Left ventricle myocardium superior (tissue), 1 donor: ENCODE measurements around the gene TGFBR3L. TPM values are rescaled to one million over a fixed set of nuclear protein-coding genes. Genes with fewer than 3 reads are reported as not detected.
A peak's percentile ranks its signal among the peaks of the same experiment; 100 is the strongest.
"Not testable (repeated sequence)": the region's sequence is repeated elsewhere in the genome, so short reads cannot be mapped to it uniquely, and the experiment has no call there.

Experiments
- ATAC-seq: fragments of 200-7000 bp; cut with Tn5 transposase; one replicate; pipeline ENCODE4 v1.9.1; 2020; ENCODE audit warnings: mild to moderate bottlenecking, moderate library complexity
- DNase-seq: peaks from one replicate; pipeline ENCODE4 v3.0.0-alpha.2; 2020
- intact Hi-C: fragments of 100-400 bp; cut with micrococcal nuclease; formaldehyde crosslinking; loops from one replicate; pipeline ENCODE4 v1.11.0; 2022
- total RNA-seq: library from RNA; stranded (reverse); fragmentation: NEBNext Ultra II Directional; extraction: Animal tissue kit (Norgen Biotek cat#: 25700); gene quantifications from one replicate; pipeline ENCODE4 v1.2.1, GENCODE V29; 2021
- donor health status: DM: no; HTN: yes; CAD: no; lungs with severe emphysema.

Gene TGFBR3L
- total RNA-seq, 1 donor from 2014 or later: 11.4 TPM

DNA sequence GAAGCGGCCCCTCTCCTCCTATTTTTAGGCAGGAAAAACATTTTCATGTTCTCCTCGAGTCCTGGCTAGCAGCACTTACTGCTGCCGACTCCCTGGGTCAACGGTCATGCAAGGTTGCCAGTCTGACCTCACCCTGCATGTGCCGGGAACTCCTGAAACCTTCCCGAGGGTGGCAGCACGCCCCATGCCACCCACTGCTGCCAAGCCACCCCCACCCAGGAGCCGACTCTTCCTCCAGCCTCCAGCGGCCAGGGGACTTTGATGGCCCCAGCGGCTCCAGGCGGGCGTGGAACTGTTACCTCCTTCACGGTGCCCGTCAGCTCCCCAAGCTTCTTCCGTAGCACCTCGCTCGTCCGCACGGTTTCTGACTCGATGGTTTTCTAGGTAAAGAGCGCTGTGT lies 20.1 kb downstream of the TGFBR3L start:
- DNase-seq (peak; percentile 23), ATAC-seq (no peak)
- intact Hi-C loops: no loop called here

GRCh38 chr19:7940841-7941240 lies 26.2 kb downstream of the TGFBR3L start:
- intact Hi-C loops: loop anchor here (10.0 kb wide), 1 partner anchor 64 kb away; the partner anchor contains the start of gene ELAVL1
- no peak for ATAC-seq
- peak; percentile 27 for DNase-seq

- intact Hi-C loops: loop anchor here (10.0 kb wide), 1 partner anchor 63 kb away; the partner anchor contains the start of gene ELAVL1
- peak; percentile 10 for DNase-seq
- ATAC-seq: no peak
These were observed 27.4 kb downstream of the TGFBR3L start for GRCh38 chr19:7941895-7942596.

DNA sequence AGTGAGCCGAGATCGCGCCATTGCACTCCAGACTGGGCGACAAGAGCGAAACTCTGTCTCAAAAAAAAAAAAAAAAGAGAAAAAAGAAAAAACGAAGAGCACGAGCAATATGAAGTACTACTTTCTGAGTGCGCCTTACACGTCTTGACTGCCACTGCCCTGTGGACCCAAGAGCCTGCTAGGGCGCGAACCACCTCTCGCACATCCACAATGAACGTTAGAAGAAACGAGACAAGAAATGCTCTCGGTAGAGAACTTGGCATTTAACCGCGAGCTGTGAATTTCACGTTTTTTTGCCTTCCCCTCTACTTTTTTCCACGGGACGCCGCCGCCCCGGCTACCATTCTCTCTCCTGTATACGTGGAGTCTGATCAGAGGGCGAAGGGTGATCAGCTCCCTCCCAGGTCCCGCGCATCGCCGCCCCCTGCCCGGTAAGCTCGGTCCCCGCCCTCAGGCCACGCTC lies 28.4 kb downstream of the TGFBR3L start:
- ATAC-seq (peak; percentile 28), DNase-seq (peak; percentile 62)
- intact Hi-C loops: loop anchor here (10.0 kb wide), 1 partner anchor 62 kb away; the partner anchor contains the start of gene ELAVL1

DNA sequence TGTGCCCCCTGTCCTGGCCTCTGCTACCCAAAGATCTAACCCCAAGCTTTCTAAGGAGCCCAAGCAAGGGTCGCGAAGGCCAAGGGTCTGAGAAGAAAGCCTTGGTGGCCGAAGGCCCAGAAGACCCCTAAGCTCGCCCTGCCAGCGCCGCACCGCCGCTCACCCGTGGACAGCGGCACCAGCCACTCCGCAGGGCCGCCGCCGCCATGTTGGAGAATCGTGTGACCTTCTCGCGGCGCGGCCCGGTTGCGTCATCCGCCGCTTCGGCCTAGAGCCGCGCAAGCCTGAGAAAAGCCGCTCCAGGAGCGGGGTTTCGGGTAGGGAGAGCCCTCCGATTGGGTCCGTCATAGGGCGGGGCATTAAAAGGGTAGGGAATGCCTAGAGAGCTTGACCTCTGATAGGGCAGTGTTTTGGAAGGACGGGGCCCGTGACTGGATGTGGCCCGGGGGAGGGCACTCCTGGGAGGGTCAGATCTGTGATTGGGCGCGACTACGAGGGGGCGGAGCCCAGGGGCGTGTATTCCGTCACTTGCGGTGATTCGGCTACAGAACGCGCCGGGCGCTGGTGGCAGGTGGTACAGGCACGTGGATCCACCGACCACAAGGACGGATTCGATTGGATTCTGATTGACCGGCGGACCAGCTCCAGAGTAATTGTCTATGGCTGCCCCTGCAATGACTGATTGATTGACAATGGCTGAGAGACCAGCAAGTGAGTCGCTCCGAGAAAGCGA lies 29.0 kb downstream of the TGFBR3L start, which contains the start of gene TIMM44:
Gene TIMM44, minus strand, starts transcription at position 223 of the 733 bp plus-strand sequence. Its CDS starts 15 bp downstream, at position 208.
- peak; percentile 99 for DNase-seq
- intact Hi-C loops: loop anchor here (10.0 kb wide), 1 partner anchor 61 kb away; the partner anchor contains the start of gene ELAVL1
- ATAC-seq: peak; percentile 98

GRCh38 chr19:7944177-7944761 lies 29.6 kb downstream of the TGFBR3L start:
- intact Hi-C loops: loop anchor here (10.0 kb wide), 1 partner anchor 61 kb away; the partner anchor contains the start of gene ELAVL1
- DNase-seq (peak; percentile 91), ATAC-seq (peak; percentile 72)

DNA sequence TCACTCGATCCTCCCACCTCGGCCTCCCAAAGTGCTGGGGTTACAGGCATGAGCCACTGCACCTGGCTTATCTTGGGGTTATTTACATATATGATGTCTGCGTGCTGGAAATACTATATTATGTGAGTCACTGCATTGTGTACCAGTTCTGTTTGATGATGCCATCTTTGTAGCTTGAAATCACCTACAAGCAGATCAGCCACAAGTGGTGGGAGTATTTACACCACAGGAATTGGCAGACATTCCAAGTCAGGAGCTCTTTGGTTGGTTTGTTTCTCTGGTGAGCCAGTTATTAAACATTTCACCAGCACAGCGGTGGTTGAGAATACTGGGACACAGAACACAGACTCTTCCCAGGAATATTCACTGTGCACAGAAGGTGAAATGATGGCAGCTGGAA lies 33.3 kb downstream of the TGFBR3L start:
- intact Hi-C loops: loop anchor here (10.0 kb wide), 1 partner anchor 57 kb away; the partner anchor contains the start of gene ELAVL1
- DNase-seq (no peak), ATAC-seq (no peak)

DNA sequence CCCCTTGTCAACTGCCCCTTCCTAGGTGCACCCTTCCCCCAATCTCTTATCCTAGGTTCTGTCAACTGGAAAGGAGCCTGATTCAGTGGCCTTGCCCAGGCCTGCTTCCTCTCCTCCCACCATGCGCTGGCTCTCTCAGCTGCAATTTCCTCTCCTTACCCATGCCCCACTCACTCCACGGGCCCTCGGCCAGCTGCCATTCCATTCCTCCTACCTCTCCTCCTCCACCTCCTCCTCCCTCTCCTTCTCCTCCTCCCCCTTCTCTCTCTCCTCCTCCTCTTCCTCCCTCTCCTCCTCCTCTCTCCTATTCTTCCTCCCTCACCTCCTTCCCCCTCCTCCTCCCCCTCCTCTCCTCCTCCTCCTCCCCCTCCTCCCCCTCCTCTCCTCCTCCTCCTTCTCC lies 38.4 kb downstream of the TGFBR3L start:
- no peak for ATAC-seq
- DNase-seq: no peak

GRCh38 chr19:7953576-7953975 lies 38.9 kb downstream of the TGFBR3L start:
- DNase-seq: no peak
- intact Hi-C loops: no loop called here
- ATAC-seq: no peak

More for the DNA sequence above, 38.4 kb downstream of the TGFBR3L start:
- intact Hi-C loops: no loop called here

DNA sequence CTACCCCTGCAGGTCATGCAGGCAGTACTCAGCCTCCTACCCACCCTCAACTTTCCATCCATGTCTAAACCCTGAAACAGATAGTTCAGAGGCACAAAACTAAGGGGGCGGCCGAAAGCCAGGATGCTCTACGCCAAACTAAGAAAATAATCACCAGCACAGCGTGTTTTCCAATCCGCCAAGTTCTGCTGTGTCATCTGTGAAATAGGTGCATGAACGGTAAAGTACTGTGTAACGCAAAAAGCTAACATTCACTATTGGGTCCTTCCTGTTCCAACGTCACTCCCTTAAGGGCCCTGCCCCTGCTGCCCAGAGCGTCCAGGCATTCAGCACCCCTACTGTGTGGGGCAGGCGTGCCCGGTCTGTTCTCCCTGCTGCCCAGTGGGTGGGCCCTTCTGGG lies 41.1 kb downstream of the TGFBR3L start:
- intact Hi-C loops: no loop called here
- DNase-seq (no peak), ATAC-seq (no peak)

- DNase-seq (no peak), ATAC-seq (no peak)
- intact Hi-C loops: no loop called here
These were observed 44.6 kb downstream of the TGFBR3L start for GRCh38 chr19:7959211-7959610.

- intact Hi-C loops: not testable (repeated sequence)
These were observed 46.5 kb downstream of the TGFBR3L start for GRCh38 chr19:7961082-7961481.

DNA sequence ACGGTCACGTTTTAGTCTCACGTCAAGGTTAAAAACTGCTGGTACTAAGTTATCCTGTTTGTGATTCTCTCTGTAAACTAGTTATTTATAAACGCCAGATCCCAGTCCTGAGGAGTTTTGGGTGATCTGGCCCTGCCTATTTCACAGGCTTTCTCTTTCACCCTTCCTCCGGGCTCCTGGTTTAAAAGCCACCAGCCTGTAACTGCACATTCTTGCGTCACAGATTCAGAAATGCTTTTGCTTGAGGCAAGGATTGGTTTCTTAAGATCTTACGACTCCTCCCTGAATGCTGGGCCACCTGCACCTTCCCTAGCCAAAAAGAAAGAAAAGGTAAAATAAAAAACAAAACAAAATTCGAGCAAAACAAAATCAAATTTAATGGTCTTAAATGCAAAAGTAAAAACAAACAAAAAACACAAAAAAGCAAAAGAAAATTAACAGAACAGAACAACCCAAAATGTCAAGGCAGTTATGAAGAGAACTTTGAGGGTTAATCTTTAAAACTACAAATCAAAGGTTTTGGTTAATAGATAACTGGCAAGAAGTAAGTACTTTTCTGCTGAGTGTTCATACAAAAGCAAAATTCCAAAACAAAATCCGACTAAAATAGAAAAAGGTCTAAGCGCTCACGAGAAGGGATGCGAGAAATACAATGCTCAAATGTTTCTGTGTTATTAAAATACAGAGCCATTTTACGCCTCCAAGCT lies 47.4 kb downstream of the TGFBR3L start:
- no peak for ATAC-seq
- intact Hi-C loops: no loop called here

More at GRCh38 chr19:7961082-7961481, 46.5 kb downstream of the TGFBR3L start:
- not testable (repeated sequence) for DNase-seq, ATAC-seq

DNA sequence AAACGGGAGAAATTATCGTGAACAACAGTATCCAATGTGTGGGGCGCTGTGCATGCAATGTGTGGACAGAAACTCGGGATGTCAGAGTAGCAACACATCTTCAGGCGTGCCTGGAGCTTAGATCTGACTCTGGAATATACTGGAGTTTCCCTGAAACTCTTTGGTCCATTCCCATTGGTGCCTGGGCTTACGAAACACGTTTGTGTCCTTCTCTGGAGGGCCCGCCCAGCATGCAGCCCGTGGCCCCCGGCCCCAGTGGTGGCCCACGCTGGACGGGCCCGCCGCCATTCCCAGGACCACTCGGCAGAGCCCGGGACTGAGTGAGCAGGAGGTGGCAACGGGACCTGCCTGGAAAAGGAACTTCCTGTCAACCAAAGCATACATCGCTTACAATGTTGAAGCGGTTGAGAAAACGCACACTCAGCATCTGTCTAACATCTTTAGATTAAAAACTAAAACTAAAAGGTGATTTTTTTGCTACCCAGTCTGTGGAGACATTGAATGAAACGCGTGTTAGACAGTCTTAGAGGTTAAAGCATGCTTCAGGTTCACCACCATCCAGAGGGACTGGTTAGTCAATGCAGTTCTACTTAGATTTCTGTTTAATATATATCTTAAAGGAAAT lies 48.1 kb downstream of the TGFBR3L start:
- intact Hi-C loops: no loop called here
- DNase-seq (no peak), ATAC-seq (no peak)

More for the DNA sequence above, 47.4 kb downstream of the TGFBR3L start:
- DNase-seq: no peak

- DNase-seq: no peak
- no peak for ATAC-seq
- intact Hi-C loops: no loop called here
These were observed 48.9 kb downstream of the TGFBR3L start for GRCh38 chr19:7963566-7963965.

DNA sequence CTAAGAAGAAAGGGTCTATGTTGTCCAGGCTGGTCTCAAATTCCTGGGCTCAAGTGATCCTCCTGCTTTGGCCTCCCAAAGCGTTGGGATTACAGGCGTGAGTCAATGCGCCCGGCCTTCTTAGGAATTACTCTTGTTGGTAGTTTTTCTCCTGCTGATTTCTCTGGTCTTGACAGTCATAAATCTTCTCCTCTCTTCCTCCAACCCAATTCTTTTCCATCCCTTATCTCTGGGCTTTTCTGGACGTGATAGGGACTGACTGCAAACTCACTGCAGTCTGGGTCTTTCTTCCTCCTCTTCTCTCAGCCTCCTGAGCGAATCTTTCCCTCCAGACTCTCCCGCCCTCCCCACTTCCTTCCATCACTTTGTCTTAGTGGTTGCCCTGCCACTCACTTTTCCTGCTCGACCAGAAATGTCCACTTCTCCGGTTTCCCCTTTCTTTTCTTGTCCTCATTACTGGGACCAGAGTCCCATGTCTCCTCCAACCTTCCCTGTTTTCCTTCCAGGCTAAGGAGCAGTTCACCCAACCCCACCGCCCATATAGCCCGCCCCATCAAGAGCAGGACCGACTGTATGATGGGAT lies 50.7 kb downstream of the TGFBR3L start:
- DNase-seq (no peak), ATAC-seq (no peak)
- intact Hi-C loops: no loop called here

- no peak for ATAC-seq
- intact Hi-C loops: no loop called here
- DNase-seq: no peak
These were observed 51.5 kb downstream of the TGFBR3L start for GRCh38 chr19:7965921-7966665.
